BLaER1 (cell line): ENCODE results near the gene ZNF669.
"Not testable (repeated sequence)": the region's sequence is repeated elsewhere in the genome, so short reads cannot be mapped to it uniquely, and the experiment has no call there.

Experiments used
- H3K27ac ChIP-seq: shearing (Covaris generic); formaldehyde crosslinking; 2 replicates; pipeline ENCODE4 v1.8.1; 2022
- H3K27me3 ChIP-seq: shearing (Covaris generic); formaldehyde crosslinking; 2 replicates; pipeline ENCODE4 v1.8.1; 2022
- H3K36me3 ChIP-seq: shearing (Covaris generic); formaldehyde crosslinking; 2 replicates; pipeline ENCODE4 v1.8.1; 2022
- H3K4me1 ChIP-seq: shearing (Covaris generic); formaldehyde crosslinking; 2 replicates; pipeline ENCODE4 v1.8.1; 2022
- H3K4me2 ChIP-seq: shearing (Covaris generic); formaldehyde crosslinking; 2 replicates; pipeline ENCODE4 v1.8.1; 2022
- H3K4me3 ChIP-seq: shearing (Covaris generic); formaldehyde crosslinking; 2 replicates; pipeline ENCODE4 v1.8.1; 2022
- H3K9ac ChIP-seq: shearing (Covaris generic); formaldehyde crosslinking; 2 replicates; pipeline ENCODE4 v1.8.1; 2022
- H3K9me3 ChIP-seq: shearing (Covaris generic); formaldehyde crosslinking; 2 replicates; pipeline ENCODE4 v1.8.1; 2022
- H4K20me1 ChIP-seq: shearing (Covaris generic); formaldehyde crosslinking; 2 replicates; pipeline ENCODE4 v1.8.1; 2022
- Cebpa-rat ChIP-seq: shearing (Covaris generic); IDR thresholded peaks from 2 replicates; pipeline ENCODE4 v1.8.1; 2022

Gene ZNF669

DNA sequence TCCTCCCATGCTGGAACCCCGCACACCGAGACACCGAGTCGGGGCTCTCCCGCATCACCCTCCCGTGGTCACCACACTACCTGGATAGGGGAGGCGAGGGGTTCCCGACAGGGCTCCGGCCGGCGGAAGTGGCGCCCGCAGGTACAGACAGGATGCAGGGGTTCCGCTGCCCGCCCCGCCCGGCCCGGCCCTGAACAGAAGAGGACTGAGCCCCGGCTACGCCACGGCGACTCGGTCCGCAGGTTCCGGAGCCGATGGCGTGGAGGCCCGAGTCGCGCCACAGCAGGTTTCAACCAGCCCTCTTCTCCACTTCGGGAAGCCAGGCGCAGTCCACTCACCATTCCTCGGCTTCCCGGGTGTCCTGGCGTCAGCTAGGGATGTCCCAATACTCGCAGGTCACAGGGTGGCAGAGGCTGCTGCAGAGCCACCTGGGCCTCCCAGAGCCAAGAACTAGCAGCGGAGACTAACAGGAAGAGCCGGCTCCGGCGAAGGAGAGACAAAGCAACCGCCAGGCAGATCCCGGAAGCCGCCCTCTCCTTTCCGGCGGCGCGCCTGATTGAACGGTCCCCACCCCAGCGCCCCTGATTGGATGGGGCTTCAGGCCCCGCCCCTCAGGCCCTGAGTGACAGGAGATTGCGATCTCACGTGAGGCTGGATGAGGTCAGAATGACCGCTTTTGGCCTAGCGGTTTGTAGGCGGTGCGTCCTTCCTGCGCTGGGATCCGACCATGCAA, at the start of gene ZNF669:
TSS of gene ZNF669 (minus strand) at position 498 of the 733 bp plus-strand sequence. CDS start at position 341, 157 bp downstream.
- peaks cover 16% of the 10 kb centered on the region for H3K4me1 ChIP-seq
- no peak for TF ChIP-seq Cebpa-rat
- H3K36me3 ChIP-seq = peaks cover 41% of the 10 kb centered on the region
- peaks cover 12% of the 10 kb centered on the region for H3K27me3 ChIP-seq
- no peaks in the 10 kb centered on the region for H4K20me1 ChIP-seq
- peak within 1 kb of the TSS; percentile 100 for H3K4me3 ChIP-seq
- peak within 1 kb of the TSS; percentile 80 for H3K4me2 ChIP-seq
- H3K27ac ChIP-seq = peak within 1 kb of the TSS; percentile 98
- H3K9ac ChIP-seq = peak within 1 kb of the TSS; percentile 98
- peaks cover 82% of the 10 kb centered on the region for H3K9me3 ChIP-seq

DNA sequence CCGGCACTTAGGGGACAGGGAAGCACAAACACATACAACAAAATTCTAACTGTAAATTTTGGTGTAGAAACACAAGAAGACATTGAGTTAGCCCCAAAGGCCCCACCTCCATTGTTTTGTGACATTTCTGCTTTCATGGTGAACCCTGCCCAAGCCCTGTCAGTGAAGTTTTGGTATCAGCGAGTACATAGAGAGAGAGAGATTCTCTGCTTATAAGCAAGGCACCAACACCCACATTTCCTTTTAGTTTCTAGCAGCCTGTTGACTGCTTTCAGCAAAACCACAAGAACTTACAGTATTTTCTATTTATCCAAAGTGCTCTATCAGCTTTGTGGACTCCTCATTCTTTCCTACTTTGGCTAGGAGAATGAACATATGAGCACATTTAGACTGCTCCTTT, 43.6 kb upstream of the ZNF669 start:
- Histone ChIP-seq H3K4me3 (peak overlapping the region; percentile 38), H3K9me3 (peaks cover 100% of the 10 kb centered on the region), H3K27me3 (no peaks in the 10 kb centered on the region), H3K4me1 (no peaks in the 10 kb centered on the region), H3K4me2 (no peak overlapping the region), H3K27ac (no peak overlapping the region), H4K20me1 (no peaks in the 10 kb centered on the region), H3K36me3 (peaks cover 97% of the 10 kb centered on the region), H3K9ac (no peak overlapping the region)
- no peak for TF ChIP-seq Cebpa-rat

DNA sequence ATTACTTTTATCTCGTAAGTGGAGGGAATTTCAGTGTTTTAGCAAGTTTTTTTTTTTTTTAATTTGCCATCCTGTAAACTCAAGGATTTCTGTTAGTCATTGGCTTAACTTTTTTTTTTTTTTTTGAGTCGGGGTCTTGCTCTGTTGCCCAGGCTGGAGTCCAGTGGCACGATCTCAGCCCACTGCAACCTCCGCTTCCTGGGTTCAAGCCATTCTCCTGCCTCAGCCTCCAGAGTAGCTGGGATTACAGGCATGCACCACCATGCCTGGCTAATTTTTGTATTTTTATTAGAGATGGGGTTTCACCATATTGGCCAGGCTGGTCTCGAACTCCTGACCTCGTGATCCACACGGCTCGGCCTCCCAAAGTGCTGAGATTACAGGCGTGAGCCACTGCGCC, 43.0 kb upstream of the ZNF669 start:
- not testable (repeated sequence) for H3K27ac ChIP-seq, H3K9ac ChIP-seq, H3K4me2 ChIP-seq, H3K27me3 ChIP-seq, H3K4me1 ChIP-seq, H4K20me1 ChIP-seq
- Histone ChIP-seq H3K36me3 (peaks cover 95% of the 10 kb centered on the region), H3K9me3 (peaks cover 98% of the 10 kb centered on the region), H3K4me3 (peak overlapping the region; percentile 38)

DNA sequence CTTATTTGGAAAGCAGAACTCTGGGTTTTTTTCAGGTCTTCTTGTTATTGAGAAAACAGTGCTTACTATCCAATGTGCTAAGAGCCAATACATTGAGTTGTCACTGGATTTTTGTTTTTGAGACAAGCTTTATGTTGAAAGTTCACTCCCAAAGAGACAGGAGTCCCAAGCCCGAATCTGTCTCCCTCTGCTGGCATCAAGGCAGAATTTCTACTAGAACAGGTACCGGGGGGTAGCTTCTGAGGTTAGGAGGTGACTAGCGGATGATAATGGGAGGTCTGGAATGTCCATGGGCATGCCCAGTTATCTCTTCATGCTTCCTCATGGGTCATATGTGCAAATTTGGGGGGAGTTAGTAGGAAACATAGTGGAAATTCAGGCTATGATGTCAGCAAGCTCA, 42.5 kb upstream of the ZNF669 start:
- Histone ChIP-seq H3K27me3 (no peaks in the 10 kb centered on the region), H3K27ac (no peak overlapping the region), H3K9me3 (peaks cover 98% of the 10 kb centered on the region), H3K4me2 (no peak overlapping the region), H4K20me1 (peaks cover 5% of the 10 kb centered on the region), H3K4me1 (no peaks in the 10 kb centered on the region), H3K9ac (no peak overlapping the region), H3K4me3 (peak overlapping the region; percentile 38), H3K36me3 (peaks cover 95% of the 10 kb centered on the region)
- no peak for TF ChIP-seq Cebpa-rat

DNA sequence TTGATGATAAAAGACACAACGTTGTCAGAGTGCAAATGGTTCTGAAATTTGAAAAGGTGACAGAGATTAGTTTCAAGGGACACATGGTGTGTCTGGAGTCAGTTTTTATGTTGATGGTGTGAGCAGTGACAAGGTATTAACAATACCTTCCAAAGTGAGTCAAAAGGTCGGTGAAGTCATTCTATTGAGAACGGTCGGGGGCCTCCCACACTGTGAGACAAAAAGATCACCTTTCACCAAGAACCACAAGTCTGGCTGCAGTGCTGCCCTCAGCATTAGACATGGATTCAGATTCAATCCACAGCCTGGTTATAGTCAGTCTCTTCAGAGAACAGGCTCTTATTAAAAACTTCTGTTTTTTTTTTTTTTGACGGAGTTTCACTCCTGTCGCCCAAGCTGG, 41.1 kb upstream of the ZNF669 start:
- TF ChIP-seq Cebpa-rat = no peak
- peaks cover 19% of the 10 kb centered on the region for H4K20me1 ChIP-seq
- H3K36me3 ChIP-seq = peaks cover 98% of the 10 kb centered on the region
- no peak overlapping the region for H3K4me3 ChIP-seq
- no peak overlapping the region for H3K4me2 ChIP-seq
- no peaks in the 10 kb centered on the region for H3K27me3 ChIP-seq
- no peak overlapping the region for H3K9ac ChIP-seq
- peaks cover 98% of the 10 kb centered on the region for H3K9me3 ChIP-seq
- no peaks in the 10 kb centered on the region for H3K4me1 ChIP-seq
- no peak overlapping the region for H3K27ac ChIP-seq

DNA sequence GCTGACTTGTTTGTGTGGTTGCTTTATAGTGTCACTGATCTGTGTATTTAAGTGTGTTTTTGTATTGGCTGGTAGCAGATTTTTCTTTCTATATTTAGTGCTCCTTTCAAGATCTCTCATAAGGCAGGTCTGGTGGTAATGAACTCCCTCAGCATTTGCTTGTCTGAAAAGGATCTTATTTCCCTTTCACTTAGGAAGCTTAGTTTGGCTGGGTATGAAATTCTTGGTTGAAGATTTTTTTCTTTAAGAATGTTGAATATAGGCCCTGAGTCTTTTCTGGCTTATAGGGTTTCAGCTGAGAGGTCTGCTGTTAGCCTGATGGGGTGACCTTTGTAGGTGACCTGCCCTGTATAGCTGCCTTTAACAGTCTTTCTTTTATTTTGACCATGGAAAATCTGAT, 35.4 kb upstream of the ZNF669 start:
- Histone ChIP-seq H3K4me3 (peak overlapping the region; percentile 45; the same call in 1 of the 2 replicates), H3K9me3 (peaks cover 98% of the 10 kb centered on the region), H4K20me1 (peaks cover 36% of the 10 kb centered on the region), H3K36me3 (peaks cover 96% of the 10 kb centered on the region)
- not testable (repeated sequence) for H3K27ac ChIP-seq, H3K4me2 ChIP-seq, H3K4me1 ChIP-seq, H3K9ac ChIP-seq, H3K27me3 ChIP-seq

DNA sequence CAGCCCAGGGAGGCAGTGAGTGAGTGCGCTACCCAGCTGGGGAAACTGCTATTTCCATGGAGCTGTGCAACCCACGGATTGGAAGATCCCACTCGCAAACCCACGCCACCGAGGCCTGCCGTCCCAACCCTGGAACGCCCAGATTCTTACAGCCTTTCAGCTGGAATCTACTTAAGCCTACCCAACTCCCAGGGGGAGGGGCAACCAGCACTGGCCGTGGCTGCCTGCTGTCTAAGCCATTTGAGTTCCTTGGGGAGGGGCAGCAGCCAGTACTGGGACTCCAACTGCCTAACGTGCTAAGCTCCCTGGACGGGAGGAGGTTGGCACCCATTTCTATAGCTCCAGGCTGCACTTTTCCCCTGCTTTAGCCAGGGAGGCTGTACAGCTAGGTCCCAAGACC, 27.1 kb upstream of the ZNF669 start:
- no peak for TF ChIP-seq Cebpa-rat
- no peaks in the 10 kb centered on the region for H3K4me1 ChIP-seq
- peaks cover 65% of the 10 kb centered on the region for H3K9me3 ChIP-seq
- peak overlapping the region; percentile 44; the same call in 1 of the 2 replicates for H3K4me3 ChIP-seq
- peaks cover 47% of the 10 kb centered on the region for H4K20me1 ChIP-seq
- no peak overlapping the region for H3K4me2 ChIP-seq
- no peak overlapping the region for H3K9ac ChIP-seq
- H3K27ac ChIP-seq = no peak overlapping the region
- peaks cover 65% of the 10 kb centered on the region for H3K36me3 ChIP-seq
- H3K27me3 ChIP-seq = no peaks in the 10 kb centered on the region

DNA sequence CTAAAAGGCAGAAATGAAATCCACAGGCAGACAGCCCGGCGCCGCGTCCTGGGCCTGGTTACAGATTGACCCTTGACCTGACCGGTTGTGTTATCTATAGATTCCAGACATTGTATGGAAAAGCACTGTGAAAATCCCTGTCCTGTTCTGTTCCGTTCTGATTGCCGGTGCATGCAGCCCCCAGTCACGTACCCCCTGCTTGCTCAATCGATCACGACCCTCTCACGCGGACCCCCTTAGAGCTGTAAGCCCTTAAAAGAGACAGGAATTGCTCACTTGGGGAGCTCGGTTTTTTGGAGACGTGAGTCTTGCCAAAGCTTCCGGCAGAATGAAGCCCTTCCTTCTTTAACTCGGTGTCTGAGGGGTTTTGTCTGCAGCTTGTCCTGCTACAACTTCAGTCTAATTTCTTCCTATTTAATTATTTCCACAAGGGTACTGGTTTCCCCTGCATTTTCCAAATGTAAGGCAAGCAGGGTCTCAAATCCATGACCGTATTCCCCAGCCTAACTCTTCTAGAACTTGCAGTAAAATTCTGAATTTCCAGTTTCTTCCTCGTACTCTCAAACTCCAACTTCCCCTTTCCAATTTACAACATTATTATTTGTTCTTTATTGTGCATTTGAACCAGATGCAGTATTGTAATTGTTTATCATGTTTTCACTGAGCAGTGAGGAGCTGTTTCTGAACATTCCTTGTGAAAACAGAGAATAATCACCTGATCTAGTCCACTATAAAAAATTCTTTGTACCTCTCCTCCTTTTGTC, 23.5 kb upstream of the ZNF669 start:
- not testable (repeated sequence) for H3K27me3 ChIP-seq
- H3K9ac ChIP-seq = peak overlapping the region; percentile 76

DNA sequence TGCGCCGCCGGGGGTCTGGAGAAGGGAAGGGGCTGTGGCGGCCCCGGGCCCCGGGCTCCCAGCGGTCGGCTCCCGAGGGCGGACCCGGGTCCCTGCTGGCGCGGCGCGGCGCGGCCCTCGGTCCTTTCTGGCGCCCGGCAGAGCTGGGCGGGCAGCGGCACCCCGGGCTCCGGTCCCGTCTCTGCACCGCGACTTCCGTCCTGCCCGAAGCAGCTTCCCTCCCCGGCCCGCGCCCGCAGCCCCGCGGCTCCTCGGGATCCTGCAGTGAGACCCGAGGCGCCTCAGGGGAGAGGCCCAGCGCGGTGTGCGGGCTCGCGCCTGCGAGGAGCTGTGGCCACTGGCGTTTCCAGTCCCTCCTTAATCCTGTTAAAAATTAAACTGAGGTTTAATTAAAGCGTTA, 22.4 kb upstream of the ZNF669 start:
- H3K27me3 ChIP-seq, H3K27ac ChIP-seq, H3K9ac ChIP-seq, H3K4me3 ChIP-seq, H3K4me1 ChIP-seq, H3K4me2 ChIP-seq: not testable (repeated sequence)
- Histone ChIP-seq H3K36me3 (peaks cover 19% of the 10 kb centered on the region), H4K20me1 (peaks cover 25% of the 10 kb centered on the region), H3K9me3 (peaks cover 35% of the 10 kb centered on the region)

More for the DNA sequence above, 23.5 kb upstream of the ZNF669 start:
- Histone ChIP-seq H3K27ac (peak overlapping the region; percentile 63), H3K9me3 (peaks cover 41% of the 10 kb centered on the region), H3K4me2 (peak overlapping the region; percentile 83), H3K36me3 (peaks cover 30% of the 10 kb centered on the region), H3K4me3 (peak overlapping the region; percentile 67), H4K20me1 (peaks cover 33% of the 10 kb centered on the region)
- H3K4me1 ChIP-seq = not testable (repeated sequence)

DNA sequence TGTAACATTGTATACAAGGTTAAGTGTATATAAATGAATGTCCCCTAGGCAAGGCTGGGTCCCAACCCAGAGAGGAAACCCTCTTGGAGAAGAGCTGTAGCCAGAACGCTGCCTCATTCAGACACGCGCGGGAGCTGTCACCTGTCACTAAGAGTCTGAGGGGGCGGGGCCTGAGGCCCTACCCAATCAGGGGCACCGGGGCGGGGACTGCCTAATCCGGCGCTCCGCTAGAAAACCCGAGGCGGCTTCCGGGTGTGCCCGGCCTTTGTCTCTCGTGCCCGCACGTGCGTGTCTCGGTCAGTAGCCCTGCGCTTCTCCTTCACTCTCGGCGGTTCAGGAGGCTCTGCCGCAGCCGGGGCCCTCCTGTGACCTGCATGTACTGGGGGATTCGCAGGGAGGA, 22.0 kb upstream of the ZNF669 start:
- not testable (repeated sequence) for H3K4me1 ChIP-seq, H3K27ac ChIP-seq, H3K4me2 ChIP-seq, H3K4me3 ChIP-seq, H3K27me3 ChIP-seq, H3K9ac ChIP-seq
- peaks cover 15% of the 10 kb centered on the region for H3K36me3 ChIP-seq
- H4K20me1 ChIP-seq = peaks cover 20% of the 10 kb centered on the region
- H3K9me3 ChIP-seq = peaks cover 31% of the 10 kb centered on the region
